Activated gamma-delta T cell treated with Interleukin-2 at 50 U/mL for 16 hours (primary cell): ENCODE measurements around the gene MFAP4.

Experiments
- DNase-seq: peaks from one replicate; pipeline ENCODE4 v3.0.0-alpha.2; 2020

Gene MFAP4

GRCh38 chr17:19384723-19385391, 2.1 kb downstream of the MFAP4 start:
- DNase-seq: no peak

DNA sequence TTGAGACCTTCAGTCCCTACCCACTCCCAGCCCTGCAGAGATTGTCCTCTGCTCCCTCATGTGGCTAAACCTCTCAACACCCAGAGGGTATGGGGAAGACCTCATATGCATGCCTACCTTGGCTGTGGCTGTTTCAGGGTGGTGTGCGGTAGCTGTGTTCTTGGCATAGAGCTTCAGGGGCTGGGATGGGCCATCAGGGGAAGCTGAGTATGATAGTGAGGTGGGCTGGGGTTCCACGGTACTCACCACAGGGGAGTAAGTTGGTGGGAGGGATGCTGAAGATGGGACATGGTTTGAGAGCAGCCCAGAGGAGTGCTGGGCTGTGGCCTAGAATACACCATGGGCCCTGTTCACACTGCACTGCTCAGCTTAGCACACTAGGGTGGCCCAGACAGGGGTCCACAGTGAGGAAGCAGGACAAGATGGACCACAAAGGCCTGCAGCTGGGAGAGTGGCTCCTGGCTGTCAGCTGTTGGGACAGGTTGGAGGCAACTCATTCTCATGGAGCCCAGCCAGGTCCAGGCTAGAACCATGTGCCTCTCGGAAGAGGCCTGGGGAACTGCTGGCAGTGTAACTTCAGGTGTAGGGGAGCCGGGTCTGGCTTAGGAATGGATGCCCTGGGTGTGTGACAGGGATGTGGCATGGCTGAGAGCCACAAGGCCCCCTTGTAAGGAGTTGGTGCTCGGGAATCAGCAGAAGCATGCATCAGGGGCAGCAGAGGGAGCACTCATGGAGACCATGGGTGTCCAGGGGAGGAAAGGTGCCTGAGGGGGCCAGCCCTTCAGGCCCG, 3.1 kb downstream of the MFAP4 start:
- DNase-seq: no peak

DNA sequence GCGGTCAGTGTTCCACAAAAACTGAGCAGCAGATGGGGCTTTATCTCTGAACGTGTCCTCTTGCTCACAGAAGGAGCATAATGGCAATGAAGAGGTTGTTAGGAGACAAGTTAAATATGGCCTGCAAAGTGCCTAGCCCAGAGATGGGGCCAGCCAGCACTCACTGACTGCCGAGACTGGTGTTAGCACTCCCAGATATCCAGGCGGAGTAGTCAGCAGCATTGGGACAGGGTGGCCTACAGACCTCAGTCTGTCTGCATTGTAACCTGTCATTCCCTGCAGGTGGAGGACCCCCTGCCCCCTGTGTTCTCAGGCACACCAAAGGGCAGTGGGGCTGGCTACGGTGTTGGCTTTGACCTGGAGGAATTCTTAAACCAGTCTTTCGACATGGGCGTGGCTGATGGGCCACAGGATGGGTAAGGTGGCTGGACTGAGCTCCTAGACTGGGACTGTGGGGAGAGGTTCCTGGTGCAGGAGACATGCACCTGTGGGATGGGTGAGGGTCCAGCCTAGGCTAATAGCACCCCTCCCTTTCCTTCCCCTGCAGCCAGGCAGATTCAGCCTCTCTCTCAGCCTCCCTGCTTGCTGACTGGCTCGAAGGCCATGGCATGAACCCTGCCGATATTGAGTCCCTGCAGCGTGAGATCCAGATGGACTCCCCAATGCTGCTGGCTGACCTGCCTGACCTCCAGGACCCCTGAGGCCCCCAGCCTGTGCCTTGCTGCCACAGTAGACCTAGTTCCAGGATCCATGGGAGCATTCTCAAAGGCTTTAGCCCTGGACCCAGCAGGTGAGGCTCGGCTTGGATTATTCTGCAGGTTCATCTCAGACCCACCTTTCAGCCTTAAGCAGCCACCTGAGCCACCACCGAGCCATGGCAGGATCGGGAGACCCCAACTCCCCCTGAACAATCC, 4.2 kb downstream of the MFAP4 start:
- no peak for DNase-seq

GRCh38 chr17:19381741-19382444, 5.1 kb downstream of the MFAP4 start:
- no peak for DNase-seq

- no peak for DNase-seq
Measured at GRCh38 chr17:19381361-19381740, 5.6 kb downstream of the MFAP4 start.

- no peak for DNase-seq
Measured at GRCh38 chr17:19380481-19381301, 6.3 kb downstream of the MFAP4 start.

- DNase-seq: no peak
Measured at GRCh38 chr17:19379361-19380065, 7.5 kb downstream of the MFAP4 start.

DNA sequence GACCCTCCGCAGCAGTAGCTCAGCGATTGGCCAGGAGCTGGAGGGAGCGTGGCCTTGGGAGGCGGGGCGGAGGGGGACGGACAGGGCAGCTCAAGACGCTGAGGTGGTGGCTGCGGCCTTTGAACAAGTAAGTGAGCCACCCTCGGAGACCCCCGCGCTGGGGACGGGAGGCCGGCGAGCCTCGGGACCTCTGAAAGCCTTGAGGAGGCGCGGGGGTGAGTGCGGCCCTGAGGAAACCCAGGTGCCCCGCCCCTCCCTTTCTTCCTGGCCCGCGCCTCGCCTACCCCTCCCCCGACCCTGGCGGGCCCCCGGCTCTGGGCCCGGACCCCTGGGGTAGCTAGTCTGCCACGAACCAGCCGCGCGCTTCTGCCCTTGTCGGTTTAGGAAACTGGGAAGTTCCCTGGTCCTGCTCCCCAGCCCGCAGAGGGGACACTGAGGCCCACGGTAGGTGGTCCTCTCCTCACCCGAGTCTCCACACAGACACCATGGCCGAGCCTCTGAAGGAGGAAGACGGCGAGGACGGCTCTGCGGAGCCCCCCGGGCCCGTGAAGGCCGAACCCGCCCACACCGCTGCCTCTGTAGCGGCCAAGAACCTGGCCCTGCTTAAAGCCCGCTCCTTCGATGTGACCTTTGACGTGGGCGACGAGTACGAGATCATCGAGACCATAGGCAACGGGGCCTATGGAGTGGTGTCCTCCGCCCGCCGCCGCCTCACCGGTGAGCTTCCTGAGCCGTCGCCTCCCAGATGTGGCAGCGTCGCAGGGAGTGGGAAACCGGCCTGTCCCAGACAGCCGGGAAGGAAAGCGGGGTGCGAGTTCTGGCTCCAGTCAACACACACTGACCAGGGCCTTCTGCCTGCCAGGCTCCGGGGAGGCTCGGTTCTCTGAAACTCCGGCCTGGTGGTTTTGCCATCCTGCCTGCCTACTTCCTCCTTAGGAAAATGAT, 8.3 kb downstream of the MFAP4 start, which contains the start of gene MAPK7:
TSS of gene MAPK7 (plus strand) at position 83 of the 945 bp plus-strand sequence. CDS start at position 486, 403 bp downstream.
- DNase-seq: no peak

GRCh38 chr17:19377602-19378415, 9.2 kb downstream of the MFAP4 start:
- DNase-seq: peak; percentile 93

DNA sequence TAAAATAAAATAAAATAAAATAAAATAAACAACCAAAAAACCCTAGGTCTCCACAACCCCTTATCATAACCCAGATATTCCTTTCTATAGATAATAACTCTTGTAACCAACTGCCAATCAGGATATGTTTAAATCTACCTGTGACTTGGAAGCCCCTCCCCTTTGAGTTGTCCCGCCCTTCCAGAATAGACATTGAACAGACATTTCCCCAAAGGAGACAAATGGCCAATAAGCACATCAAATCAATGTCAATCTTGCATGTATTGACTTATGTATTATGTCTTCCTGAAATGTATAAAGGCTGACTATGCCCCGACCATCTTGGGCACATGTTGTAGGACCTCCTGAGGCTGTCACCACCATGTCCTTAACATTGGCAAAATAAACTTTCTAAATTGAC, 10.2 kb downstream of the MFAP4 start:
- no peak for DNase-seq

- no peak for DNase-seq
Measured at GRCh38 chr17:19375732-19376131, 11.3 kb downstream of the MFAP4 start.

DNA sequence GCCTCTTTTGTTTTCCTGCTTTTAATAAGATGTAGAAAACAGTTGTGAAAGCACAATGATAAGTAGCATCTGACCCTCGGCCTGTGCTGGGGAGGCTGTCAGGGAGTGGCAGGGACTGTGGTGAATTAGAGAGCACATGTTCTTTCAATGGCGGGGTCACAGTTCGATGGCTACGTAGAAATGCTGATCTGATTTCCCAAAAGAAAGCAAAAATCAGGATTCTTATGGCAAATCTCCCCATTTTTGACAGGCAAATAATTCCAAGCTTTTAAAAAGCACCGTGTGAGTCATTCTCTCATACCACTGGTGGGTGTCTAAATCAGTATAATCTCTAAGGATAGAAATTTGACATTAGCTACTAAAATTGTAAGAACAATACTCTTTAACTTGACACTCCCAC, 12.9 kb downstream of the MFAP4 start:
- no peak for DNase-seq

- DNase-seq: no peak
Measured at GRCh38 chr17:19372866-19373504, 14.0 kb downstream of the MFAP4 start.

- DNase-seq: no peak
Measured at GRCh38 chr17:19372439-19372838, 14.6 kb downstream of the MFAP4 start.

DNA sequence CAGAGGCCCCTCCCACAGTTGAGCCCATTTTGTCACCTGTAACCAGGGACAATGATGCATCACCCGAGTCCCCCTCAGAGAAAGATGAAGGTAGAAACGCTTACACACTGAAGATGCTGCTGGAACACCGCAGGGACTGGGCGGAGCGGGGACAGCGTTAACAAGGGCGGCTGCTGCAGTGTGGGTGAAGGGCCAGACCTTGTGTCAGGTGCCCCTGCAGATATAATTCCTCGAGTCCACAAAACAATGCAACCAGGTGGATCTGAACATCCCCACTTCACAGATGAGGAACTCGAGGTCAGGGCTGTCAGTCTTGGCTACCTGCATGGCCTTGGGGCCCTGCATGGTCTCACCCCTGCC, 15.0 kb downstream of the MFAP4 start:
- no peak for DNase-seq

- DNase-seq: no peak
Measured at GRCh38 chr17:19371259-19372010, 15.6 kb downstream of the MFAP4 start.

DNA sequence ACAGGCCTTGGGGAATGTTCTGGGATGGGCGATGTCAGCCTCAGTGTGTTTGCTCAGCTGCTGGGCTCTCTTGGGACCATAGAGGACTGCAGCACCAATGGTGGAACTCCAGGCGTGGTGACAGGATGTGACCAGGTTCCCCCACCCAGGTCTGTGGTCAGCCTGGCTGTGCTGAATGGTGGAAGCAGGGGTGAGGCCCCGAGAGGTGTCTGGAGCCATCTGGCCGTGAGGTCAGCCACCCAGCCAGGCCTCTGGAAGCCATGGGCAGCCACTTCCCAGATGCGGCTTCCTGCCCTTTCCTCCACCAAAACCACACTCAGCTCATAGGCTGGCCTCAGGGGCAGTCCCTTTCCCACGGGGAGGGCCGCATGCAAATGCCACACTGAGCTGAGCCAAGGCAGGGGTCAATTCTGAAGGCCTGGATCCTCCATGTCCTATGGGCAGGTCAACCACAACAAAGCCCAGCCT, 16.5 kb downstream of the MFAP4 start:
- DNase-seq: no peak
